HepG2 (cell line): ENCODE data around the gene ARF4. TPM values are rescaled to one million over a fixed set of nuclear protein-coding genes. Genes with fewer than 3 reads are reported as not detected.

Experiments
- CBX2 ChIP-seq, 2 experiments: fragments of 200-600 bp in 1 of 2; sonication (generic); formaldehyde crosslinking in 1 of 2; IDR thresholded peaks; 2 replicates each; pipeline versions ENCODE4 v1.7.0 to v1.8.1; 2018 to 2022; ENCODE audit warnings: low read depth in 2 of 2, low read length in 1 of 2, mild to moderate bottlenecking in 1 of 2, missing genetic modification reagents in 1 of 2
- CREM ChIP-seq, 2 experiments: sonication (generic) in 1 of 2; formaldehyde crosslinking in 1 of 2; IDR thresholded peaks; 2 replicates each; pipeline versions ENCODE4 v1.4.0 to v1.6.1; 2016 to 2020; ENCODE audit warnings: antibody characterized with exemption in 1 of 2, mild to moderate bottlenecking in 1 of 2, missing genetic modification reagents in 1 of 2
- IKZF4 ChIP-seq: sonication (generic); formaldehyde crosslinking; IDR thresholded peaks from 2 replicates; pipeline ENCODE4 v1.5.1; 2020; ENCODE audit warnings: borderline replicate concordance, mild to moderate bottlenecking, low read depth, missing genetic modification reagents; ENCODE audit errors: not compliant biosample characterization
- MBNL3 ChIP-seq: fragments of 250-450 bp; sonication (Bioruptor Pico); conservative IDR thresholded peaks from 2 replicates; pipeline ENCODE4 v1.8.0; 2022; ENCODE audit warnings: mild to moderate bottlenecking, inconsistent platforms
- NCOA2 ChIP-seq: sonication (generic); formaldehyde crosslinking; IDR thresholded peaks from 2 replicates; pipeline ENCODE4 v1.8.0; 2022; ENCODE audit warnings: inconsistent platforms
- ZIK1 ChIP-seq: sonication (generic); formaldehyde crosslinking; IDR thresholded peaks from 2 replicates; pipeline ENCODE4 v1.5.0; 2020; ENCODE audit warnings: mild to moderate bottlenecking, low read depth, missing genetic modification reagents, borderline replicate concordance
- ZNF331 ChIP-seq: sonication (generic); formaldehyde crosslinking; IDR thresholded peaks from 2 replicates; pipeline ENCODE4 v1.4.0; 2020; ENCODE audit warnings: missing genetic modification reagents
- ZNF713 ChIP-seq: sonication (generic); formaldehyde crosslinking; IDR thresholded peaks from 2 replicates; pipeline ENCODE4 v1.4.0; 2020; ENCODE audit warnings: mild to moderate bottlenecking, missing genetic modification reagents
- polyA plus RNA-seq, 8 experiments: library from polyadenylated mRNA; depleted of rRNA in 3 of 8; stranded (reverse) in 7 of 8; unstranded in 1 of 8; fragments of >200 nt; fragmentation: Illumina TruSeq in 4 of 8; extraction: Trizol in 4 of 8; gene quantifications; 2 replicates each; pipeline versions ENCODE4 v1.2.1 to v1.2.3, GENCODE V29; 2011 to 2016; ENCODE audit warnings: low read depth in 4 of 8, missing spikeins in 1 of 8, mixed read lengths in 1 of 8; ENCODE audit not compliant: insufficient read depth in 1 of 8
- total RNA-seq, 5 experiments: library from RNA; depleted of rRNA; stranded (reverse); fragments of >200 nt; fragmentation: Illumina TruSeq; extraction: Trizol; gene quantifications; 2 replicates each; pipeline ENCODE4 v1.2.3, GENCODE V29; 2016; ENCODE audit warnings: low read depth in 1 of 5
- TF ChIP-seq, protein P1 (sequence below): sonication (generic); formaldehyde crosslinking; IDR thresholded peaks from 2 replicates; pipeline ENCODE4 v1.4.0; 2020; ENCODE audit warnings: missing genetic modification reagents
- TF ChIP-seq, protein P2 (sequence below): sonication (generic); formaldehyde crosslinking; IDR thresholded peaks from 2 replicates; pipeline ENCODE4 v1.4.0; 2020; ENCODE audit warnings: low read depth, mild to moderate bottlenecking, missing genetic modification reagents
- TF ChIP-seq, protein P3 (sequence below): sonication (generic); formaldehyde crosslinking; IDR thresholded peaks from 2 replicates; pipeline ENCODE4 v1.4.0; 2020; ENCODE audit warnings: missing genetic modification reagents
- TF ChIP-seq, protein P4 (sequence below): sonication (generic); formaldehyde crosslinking; IDR thresholded peaks from 2 replicates; pipeline ENCODE4 v1.4.0; 2020; ENCODE audit warnings: mild to moderate bottlenecking, missing genetic modification reagents
- TF ChIP-seq, protein P5 (sequence below): sonication (generic); formaldehyde crosslinking; IDR thresholded peaks from 2 replicates; pipeline ENCODE4 v1.4.0; 2020; ENCODE audit warnings: missing genetic modification reagents
- TF ChIP-seq, protein P6 (sequence below): sonication (generic); formaldehyde crosslinking; conservative IDR thresholded peaks from 2 replicates; pipeline ENCODE4 v1.4.0; 2020; ENCODE audit warnings: missing genetic modification reagents

ARF4 gene
- total and polyA plus RNA-seq, 2 of the 13 experiments (the other 11 are each of a cell fraction or from before 2014, with no cell fraction given) = 184 to 250 TPM

DNA sequence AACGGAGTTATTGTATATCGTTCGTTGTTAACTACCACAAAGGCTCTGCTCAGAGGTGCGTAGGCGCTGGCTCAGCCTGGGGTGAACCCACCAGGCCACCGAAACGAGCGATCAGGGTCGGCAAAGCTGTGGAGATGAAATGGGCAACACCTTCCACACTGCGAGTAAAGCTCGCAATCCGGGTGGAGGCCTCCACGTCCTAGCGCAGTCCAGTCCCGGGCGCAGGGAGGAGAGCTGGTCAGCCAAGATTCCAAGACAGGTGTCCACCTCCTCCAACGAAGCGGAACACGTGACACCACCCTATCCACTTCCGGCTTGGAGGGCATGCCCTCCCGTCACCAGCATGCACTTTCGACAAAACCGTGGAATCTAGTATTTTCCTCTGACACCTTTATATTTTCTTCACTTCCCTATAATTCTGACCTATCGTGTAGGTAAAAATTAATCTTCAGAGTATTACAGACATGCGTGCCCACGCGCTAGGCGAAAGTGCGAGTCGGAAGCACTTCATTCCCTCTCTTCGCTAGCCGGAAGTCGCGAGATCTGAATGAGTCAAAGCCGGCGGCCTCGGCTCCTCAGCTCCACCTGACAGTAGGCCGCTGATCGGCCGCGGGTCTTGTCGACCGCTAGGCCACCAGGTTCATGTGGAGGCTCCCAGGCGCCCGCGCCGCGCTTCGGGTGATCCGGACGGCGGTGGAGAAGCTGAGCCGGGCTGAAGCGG is 41.2 kb downstream of the ARF4 start, which contains the start of gene PDE12 (continued):
- TF ChIP-seq, protein P1, sequence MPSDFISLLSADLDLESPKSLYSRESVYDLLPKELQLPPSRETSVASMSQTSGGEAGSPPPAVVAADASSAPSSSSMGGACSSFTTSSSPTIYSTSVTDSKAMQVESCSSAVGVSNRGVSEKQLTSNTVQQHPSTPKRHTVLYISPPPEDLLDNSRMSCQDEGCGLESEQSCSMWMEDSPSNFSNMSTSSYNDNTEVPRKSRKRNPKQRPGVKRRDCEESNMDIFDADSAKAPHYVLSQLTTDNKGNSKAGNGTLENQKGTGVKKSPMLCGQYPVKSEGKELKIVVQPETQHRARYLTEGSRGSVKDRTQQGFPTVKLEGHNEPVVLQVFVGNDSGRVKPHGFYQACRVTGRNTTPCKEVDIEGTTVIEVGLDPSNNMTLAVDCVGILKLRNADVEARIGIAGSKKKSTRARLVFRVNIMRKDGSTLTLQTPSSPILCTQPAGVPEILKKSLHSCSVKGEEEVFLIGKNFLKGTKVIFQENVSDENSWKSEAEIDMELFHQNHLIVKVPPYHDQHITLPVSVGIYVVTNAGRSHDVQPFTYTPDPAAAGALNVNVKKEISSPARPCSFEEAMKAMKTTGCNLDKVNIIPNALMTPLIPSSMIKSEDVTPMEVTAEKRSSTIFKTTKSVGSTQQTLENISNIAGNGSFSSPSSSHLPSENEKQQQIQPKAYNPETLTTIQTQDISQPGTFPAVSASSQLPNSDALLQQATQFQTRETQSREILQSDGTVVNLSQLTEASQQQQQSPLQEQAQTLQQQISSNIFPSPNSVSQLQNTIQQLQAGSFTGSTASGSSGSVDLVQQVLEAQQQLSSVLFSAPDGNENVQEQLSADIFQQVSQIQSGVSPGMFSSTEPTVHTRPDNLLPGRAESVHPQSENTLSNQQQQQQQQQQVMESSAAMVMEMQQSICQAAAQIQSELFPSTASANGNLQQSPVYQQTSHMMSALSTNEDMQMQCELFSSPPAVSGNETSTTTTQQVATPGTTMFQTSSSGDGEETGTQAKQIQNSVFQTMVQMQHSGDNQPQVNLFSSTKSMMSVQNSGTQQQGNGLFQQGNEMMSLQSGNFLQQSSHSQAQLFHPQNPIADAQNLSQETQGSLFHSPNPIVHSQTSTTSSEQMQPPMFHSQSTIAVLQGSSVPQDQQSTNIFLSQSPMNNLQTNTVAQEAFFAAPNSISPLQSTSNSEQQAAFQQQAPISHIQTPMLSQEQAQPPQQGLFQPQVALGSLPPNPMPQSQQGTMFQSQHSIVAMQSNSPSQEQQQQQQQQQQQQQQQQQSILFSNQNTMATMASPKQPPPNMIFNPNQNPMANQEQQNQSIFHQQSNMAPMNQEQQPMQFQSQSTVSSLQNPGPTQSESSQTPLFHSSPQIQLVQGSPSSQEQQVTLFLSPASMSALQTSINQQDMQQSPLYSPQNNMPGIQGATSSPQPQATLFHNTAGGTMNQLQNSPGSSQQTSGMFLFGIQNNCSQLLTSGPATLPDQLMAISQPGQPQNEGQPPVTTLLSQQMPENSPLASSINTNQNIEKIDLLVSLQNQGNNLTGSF (CRISPR knock-in tag) = no peak; the same call in 1 of the 2 replicates
- TF ChIP-seq CBX2 (IDR thresholded peaks at IDR 0.05; ENCODE audit: low read depth, low read length) (no peak), CBX2 (CRISPR knock-in tag; IDR thresholded peaks at IDR 0.05; ENCODE audit: low read depth) (no peak), IKZF4 (CRISPR knock-in tag) (peak; percentile 41), ZNF331 (peak; percentile 84), ZIK1 (CRISPR knock-in tag) (peak; percentile 69; the same call in 1 of the 2 replicates), ZNF713 (peak; percentile 63; the same call in 1 of the 2 replicates), MBNL3 (CRISPR knock-in tag) (no peak), CREM (IDR thresholded peaks at IDR 0.05) (peak; percentile 92), CREM (CRISPR knock-in tag; IDR thresholded peaks at IDR 0.05) (peak; percentile 46; the same call in 1 of the 2 replicates), NCOA2 (CRISPR knock-in tag) (peak; percentile 71)
- TF ChIP-seq, protein P2, sequence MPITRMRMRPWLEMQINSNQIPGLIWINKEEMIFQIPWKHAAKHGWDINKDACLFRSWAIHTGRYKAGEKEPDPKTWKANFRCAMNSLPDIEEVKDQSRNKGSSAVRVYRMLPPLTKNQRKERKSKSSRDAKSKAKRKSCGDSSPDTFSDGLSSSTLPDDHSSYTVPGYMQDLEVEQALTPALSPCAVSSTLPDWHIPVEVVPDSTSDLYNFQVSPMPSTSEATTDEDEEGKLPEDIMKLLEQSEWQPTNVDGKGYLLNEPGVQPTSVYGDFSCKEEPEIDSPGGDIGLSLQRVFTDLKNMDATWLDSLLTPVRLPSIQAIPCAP (CRISPR knock-in tag) = no peak
- TF ChIP-seq, protein P3, sequence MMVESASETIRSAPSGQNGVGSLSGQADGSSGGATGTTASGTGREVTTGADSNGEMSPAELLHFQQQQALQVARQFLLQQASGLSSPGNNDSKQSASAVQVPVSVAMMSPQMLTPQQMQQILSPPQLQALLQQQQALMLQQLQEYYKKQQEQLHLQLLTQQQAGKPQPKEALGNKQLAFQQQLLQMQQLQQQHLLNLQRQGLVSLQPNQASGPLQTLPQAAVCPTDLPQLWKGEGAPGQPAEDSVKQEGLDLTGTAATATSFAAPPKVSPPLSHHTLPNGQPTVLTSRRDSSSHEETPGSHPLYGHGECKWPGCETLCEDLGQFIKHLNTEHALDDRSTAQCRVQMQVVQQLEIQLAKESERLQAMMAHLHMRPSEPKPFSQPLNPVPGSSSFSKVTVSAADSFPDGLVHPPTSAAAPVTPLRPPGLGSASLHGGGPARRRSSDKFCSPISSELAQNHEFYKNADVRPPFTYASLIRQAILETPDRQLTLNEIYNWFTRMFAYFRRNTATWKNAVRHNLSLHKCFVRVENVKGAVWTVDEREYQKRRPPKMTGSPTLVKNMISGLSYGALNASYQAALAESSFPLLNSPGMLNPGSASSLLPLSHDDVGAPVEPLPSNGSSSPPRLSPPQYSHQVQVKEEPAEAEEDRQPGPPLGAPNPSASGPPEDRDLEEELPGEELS (CRISPR knock-in tag) = peak; percentile 49; the same call in 1 of the 2 replicates
- TF ChIP-seq, protein P4, sequence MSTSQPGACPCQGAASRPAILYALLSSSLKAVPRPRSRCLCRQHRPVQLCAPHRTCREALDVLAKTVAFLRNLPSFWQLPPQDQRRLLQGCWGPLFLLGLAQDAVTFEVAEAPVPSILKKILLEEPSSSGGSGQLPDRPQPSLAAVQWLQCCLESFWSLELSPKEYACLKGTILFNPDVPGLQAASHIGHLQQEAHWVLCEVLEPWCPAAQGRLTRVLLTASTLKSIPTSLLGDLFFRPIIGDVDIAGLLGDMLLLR (CRISPR knock-in tag) = no peak; the same call in 1 of the 2 replicates
- TF ChIP-seq, protein P5, sequence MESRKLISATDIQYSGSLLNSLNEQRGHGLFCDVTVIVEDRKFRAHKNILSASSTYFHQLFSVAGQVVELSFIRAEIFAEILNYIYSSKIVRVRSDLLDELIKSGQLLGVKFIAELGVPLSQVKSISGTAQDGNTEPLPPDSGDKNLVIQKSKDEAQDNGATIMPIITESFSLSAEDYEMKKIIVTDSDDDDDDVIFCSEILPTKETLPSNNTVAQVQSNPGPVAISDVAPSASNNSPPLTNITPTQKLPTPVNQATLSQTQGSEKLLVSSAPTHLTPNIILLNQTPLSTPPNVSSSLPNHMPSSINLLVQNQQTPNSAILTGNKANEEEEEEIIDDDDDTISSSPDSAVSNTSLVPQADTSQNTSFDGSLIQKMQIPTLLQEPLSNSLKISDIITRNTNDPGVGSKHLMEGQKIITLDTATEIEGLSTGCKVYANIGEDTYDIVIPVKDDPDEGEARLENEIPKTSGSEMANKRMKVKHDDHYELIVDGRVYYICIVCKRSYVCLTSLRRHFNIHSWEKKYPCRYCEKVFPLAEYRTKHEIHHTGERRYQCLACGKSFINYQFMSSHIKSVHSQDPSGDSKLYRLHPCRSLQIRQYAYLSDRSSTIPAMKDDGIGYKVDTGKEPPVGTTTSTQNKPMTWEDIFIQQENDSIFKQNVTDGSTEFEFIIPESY = 0 out of 2 replicates have a peak, but pooled peaks have one; percentile 33
- TF ChIP-seq, protein P6, sequence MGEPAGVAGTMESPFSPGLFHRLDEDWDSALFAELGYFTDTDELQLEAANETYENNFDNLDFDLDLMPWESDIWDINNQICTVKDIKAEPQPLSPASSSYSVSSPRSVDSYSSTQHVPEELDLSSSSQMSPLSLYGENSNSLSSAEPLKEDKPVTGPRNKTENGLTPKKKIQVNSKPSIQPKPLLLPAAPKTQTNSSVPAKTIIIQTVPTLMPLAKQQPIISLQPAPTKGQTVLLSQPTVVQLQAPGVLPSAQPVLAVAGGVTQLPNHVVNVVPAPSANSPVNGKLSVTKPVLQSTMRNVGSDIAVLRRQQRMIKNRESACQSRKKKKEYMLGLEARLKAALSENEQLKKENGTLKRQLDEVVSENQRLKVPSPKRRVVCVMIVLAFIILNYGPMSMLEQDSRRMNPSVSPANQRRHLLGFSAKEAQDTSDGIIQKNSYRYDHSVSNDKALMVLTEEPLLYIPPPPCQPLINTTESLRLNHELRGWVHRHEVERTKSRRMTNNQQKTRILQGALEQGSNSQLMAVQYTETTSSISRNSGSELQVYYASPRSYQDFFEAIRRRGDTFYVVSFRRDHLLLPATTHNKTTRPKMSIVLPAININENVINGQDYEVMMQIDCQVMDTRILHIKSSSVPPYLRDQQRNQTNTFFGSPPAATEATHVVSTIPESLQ (CRISPR knock-in tag) = no peak
